ENCODE data around the gene POLE2. TPM values are rescaled to one million over a fixed set of nuclear protein-coding genes. Genes with fewer than 3 reads are reported as not detected.
A peak's percentile ranks its signal among the peaks of the same experiment; 100 is the strongest.

POLE2 gene
- total and polyA plus RNA-seq, 2 of the 4 experiments (the other 2 are of a cell fraction) = 12.2 to 12.3 TPM

GRCh38 chr14:49633640-49634546 lies 54.1 kb downstream of the POLE2 start (continued):
- TF ChIP-seq MAZ (IDR thresholded peaks at IDR 0.05; ENCODE audit: borderline replicate concordance, low read depth, low read length) (peak; percentile 95), CHD1 (IDR thresholded peaks at IDR 0.05; ENCODE audit: low read depth, low read length) (no peak), RFX5 (IDR thresholded peaks at IDR 0.05; ENCODE audit: low read depth, low read length) (no peak)

Measured in IMR-90 (cell line).